Activated T-helper 2 cell treated with anti-CD3 and anti-CD28 coated beads, Interferon-gamma antibody, Interleukin-2, Interleukin-4, amounts not matched to agents 10 μg/mL and 5 μg/mL and 100 μg/mL, durations not matched to agents 14 hours and 24 hours and 36 hours (primary cell): ENCODE data around the gene CFLAR. TPM values are rescaled to one million over a fixed set of nuclear protein-coding genes. Genes with fewer than 3 reads are reported as not detected.
"Not testable (repeated sequence)": the region's sequence is repeated elsewhere in the genome, so short reads cannot be mapped to it uniquely, and the experiment has no call there.

Experiments
- DNase-seq: peaks from one replicate; pipeline ENCODE4 v3.0.0; 2021; ENCODE audit warnings: low spot score
- H3K27ac Mint-ChIP-seq: one replicate; pipeline ENCODE4 v1.8.0; 2021; ENCODE audit warnings: mixed read lengths
- H3K27me3 Mint-ChIP-seq: one replicate; pipeline ENCODE4 v1.8.0; 2021; ENCODE audit warnings: low read depth, mixed read lengths
- H3K36me3 Mint-ChIP-seq: one replicate; pipeline ENCODE4 v1.8.0; 2021; ENCODE audit warnings: low read depth, mixed read lengths
- H3K4me1 Mint-ChIP-seq: one replicate; pipeline ENCODE4 v1.8.0; 2021; ENCODE audit warnings: low read depth, mixed read lengths
- H3K4me3 Mint-ChIP-seq: one replicate; pipeline ENCODE4 v1.8.0; 2021; ENCODE audit warnings: low read depth, mild to moderate bottlenecking, moderate library complexity, mixed read lengths
- H3K9me3 Mint-ChIP-seq: one replicate; pipeline ENCODE4 v1.8.0; 2021; ENCODE audit warnings: mixed read lengths
- intact Hi-C: fragments of 100-400 bp; cut with micrococcal nuclease; formaldehyde crosslinking; loops from one replicate; pipeline ENCODE4 v1.15.1; 2023
- total RNA-seq: library from RNA; stranded (reverse); gene quantifications from 2 replicates; pipeline ENCODE4 v1.2.3, GENCODE V29; 2022

CFLAR gene
- total RNA-seq, 1 donor from 2014 or later = 255 TPM

GRCh38 chr2:201138986-201139781 is 23.2 kb downstream of the CFLAR start:
- Mint-ChIP-seq H3K4me1 (peaks cover 22% of the 10 kb centered on the region), H3K27ac (peak overlapping the region; percentile 28), H3K36me3 (peaks cover 82% of the 10 kb centered on the region)
- H3K27me3 Mint-ChIP-seq, H3K4me3 Mint-ChIP-seq, intact Hi-C loops, H3K9me3 Mint-ChIP-seq, DNase-seq: not testable (repeated sequence)

GRCh38 chr2:201139836-201140604 is 24.1 kb downstream of the CFLAR start:
- peaks cover 84% of the 10 kb centered on the region for H3K36me3 Mint-ChIP-seq
- H3K4me1 Mint-ChIP-seq = peaks cover 20% of the 10 kb centered on the region
- H3K27ac Mint-ChIP-seq = peak overlapping the region; percentile 25
- no peak overlapping the region for H3K4me3 Mint-ChIP-seq
- no peak for DNase-seq
- no peaks in the 10 kb centered on the region for H3K27me3 Mint-ChIP-seq
- H3K9me3 Mint-ChIP-seq = no peaks in the 10 kb centered on the region
- intact Hi-C loops = no loop called here

- peaks cover 74% of the 10 kb centered on the region for H3K36me3 Mint-ChIP-seq
- no peak overlapping the region for H3K4me3 Mint-ChIP-seq
- no peak overlapping the region for H3K27ac Mint-ChIP-seq
- H3K4me1 Mint-ChIP-seq = peaks cover 13% of the 10 kb centered on the region
- DNase-seq = no peak
- H3K9me3 Mint-ChIP-seq = no peaks in the 10 kb centered on the region
- intact Hi-C loops = no loop called here
- no peaks in the 10 kb centered on the region for H3K27me3 Mint-ChIP-seq
Measured at GRCh38 chr2:201144101-201145051, 28.4 kb downstream of the CFLAR start.

- Mint-ChIP-seq H3K27ac (no peak overlapping the region), H3K27me3 (no peaks in the 10 kb centered on the region), H3K4me1 (peaks cover 30% of the 10 kb centered on the region), H3K36me3 (peaks cover 78% of the 10 kb centered on the region), H3K4me3 (no peak overlapping the region), H3K9me3 (no peaks in the 10 kb centered on the region)
- DNase-seq = no peak
- intact Hi-C loops = no loop called here
Measured at GRCh38 chr2:201148434-201148990, 32.5 kb downstream of the CFLAR start.

- intact Hi-C loops = no loop called here
- H3K9me3 Mint-ChIP-seq = no peaks in the 10 kb centered on the region
- peaks cover 75% of the 10 kb centered on the region for H3K36me3 Mint-ChIP-seq
- H3K4me1 Mint-ChIP-seq = peaks cover 30% of the 10 kb centered on the region
- DNase-seq = no peak
- no peaks in the 10 kb centered on the region for H3K27me3 Mint-ChIP-seq
- H3K27ac Mint-ChIP-seq = no peak overlapping the region
- H3K4me3 Mint-ChIP-seq = no peak overlapping the region
Measured at GRCh38 chr2:201149064-201149820, 33.3 kb downstream of the CFLAR start.

DNA sequence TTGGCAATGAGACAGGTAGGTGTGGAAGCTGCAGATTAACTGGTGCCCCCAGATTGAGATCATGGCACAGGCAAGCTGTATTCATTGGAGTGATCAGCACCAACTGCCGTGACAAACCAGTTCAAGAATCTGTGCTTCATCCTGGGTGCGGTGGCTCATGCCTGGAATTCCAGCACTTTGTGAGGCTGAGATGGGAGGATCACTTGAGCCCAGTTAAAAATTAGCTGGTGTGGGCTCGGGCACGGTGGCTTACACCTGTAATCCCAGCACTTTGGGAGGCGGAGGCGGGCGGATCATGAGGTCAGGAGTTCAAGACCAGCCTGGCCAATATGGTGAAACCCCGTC is 33.8 kb downstream of the CFLAR start:
- not testable (repeated sequence) for H3K27me3 Mint-ChIP-seq, H3K9me3 Mint-ChIP-seq, DNase-seq, H3K4me3 Mint-ChIP-seq, H3K27ac Mint-ChIP-seq
- Mint-ChIP-seq H3K4me1 (peaks cover 32% of the 10 kb centered on the region), H3K36me3 (peaks cover 77% of the 10 kb centered on the region)
- intact Hi-C loops = loop anchor here (2.0 kb wide), 1 partner anchor 19 kb away; no protein-coding TSS in a partner anchor

DNA sequence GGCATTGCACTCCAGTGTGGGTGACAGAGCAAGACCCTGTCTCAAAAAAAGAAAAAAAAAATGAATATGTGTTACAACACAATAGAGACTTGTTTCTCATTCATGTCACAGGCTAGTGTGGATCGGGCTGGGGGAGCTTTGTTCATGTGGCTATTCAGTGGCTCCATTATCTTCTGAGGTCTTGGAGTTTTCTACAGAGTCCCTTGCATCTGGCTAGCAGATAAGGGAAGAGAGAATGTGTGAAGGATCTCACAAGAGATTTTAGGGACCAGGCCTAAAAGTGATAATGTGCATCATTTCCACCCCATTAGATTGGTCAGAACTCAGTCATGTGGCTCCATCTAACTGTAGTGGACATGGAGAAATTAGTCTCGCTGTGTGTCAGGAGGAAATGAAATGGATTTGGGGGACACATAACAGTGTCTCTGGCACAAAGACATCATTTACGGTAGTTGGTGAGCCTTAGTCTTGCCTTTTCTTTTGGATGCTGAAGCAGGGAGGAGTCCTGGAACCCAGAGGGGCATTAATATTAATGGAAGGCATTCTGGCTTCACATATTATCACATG is 34.6 kb downstream of the CFLAR start:
- Mint-ChIP-seq H3K9me3 (no peaks in the 10 kb centered on the region), H3K4me1 (peaks cover 30% of the 10 kb centered on the region), H3K4me3 (no peak overlapping the region), H3K27ac (peak overlapping the region; percentile 38), H3K27me3 (no peaks in the 10 kb centered on the region), H3K36me3 (peaks cover 77% of the 10 kb centered on the region)
- intact Hi-C loops = loop anchor here (2.0 kb wide), 1 partner anchor 20 kb away; no protein-coding TSS in a partner anchor
- DNase-seq = no peak

- intact Hi-C loops = loop anchor here (2.0 kb wide), 1 partner anchor 21 kb away; no protein-coding TSS in a partner anchor
- Mint-ChIP-seq H3K4me3 (no peak overlapping the region), H3K9me3 (no peaks in the 10 kb centered on the region), H3K4me1 (peaks cover 29% of the 10 kb centered on the region), H3K27ac (peak overlapping the region; percentile 70), H3K27me3 (no peaks in the 10 kb centered on the region), H3K36me3 (peaks cover 80% of the 10 kb centered on the region)
- DNase-seq = no peak
Measured at GRCh38 chr2:201151127-201151981, 35.4 kb downstream of the CFLAR start.

DNA sequence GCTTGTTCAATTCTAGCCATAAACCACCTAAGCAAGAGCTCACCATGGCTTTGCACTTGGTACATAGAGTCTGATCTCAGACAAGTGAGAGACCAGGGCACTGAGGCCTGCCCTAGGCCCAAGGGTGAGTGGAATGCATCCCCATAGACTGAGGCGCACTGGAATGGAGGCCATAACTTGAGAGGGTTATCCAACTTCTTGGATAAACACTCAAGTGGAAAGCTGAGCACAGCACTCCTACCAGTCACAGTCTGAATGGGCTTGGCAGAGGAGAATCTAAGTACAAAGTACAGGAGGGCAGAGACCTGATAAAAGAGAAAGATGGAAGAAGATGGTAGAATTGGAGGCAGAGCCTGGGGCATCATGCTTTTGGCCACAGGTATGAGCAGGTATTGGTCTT is 36.6 kb downstream of the CFLAR start:
- Mint-ChIP-seq H3K36me3 (peaks cover 79% of the 10 kb centered on the region), H3K27me3 (no peaks in the 10 kb centered on the region), H3K27ac (peak overlapping the region; percentile 47), H3K4me1 (peaks cover 26% of the 10 kb centered on the region), H3K4me3 (no peak overlapping the region), H3K9me3 (no peaks in the 10 kb centered on the region)
- intact Hi-C loops = no loop called here
- DNase-seq = no peak

GRCh38 chr2:201152999-201153815 is 37.2 kb downstream of the CFLAR start:
- intact Hi-C loops = no loop called here
- H3K27ac Mint-ChIP-seq = peak overlapping the region; percentile 43
- H3K4me1 Mint-ChIP-seq = peaks cover 31% of the 10 kb centered on the region
- H3K27me3 Mint-ChIP-seq = no peaks in the 10 kb centered on the region
- H3K36me3 Mint-ChIP-seq = peaks cover 85% of the 10 kb centered on the region
- no peak overlapping the region for H3K4me3 Mint-ChIP-seq
- DNase-seq = no peak
- H3K9me3 Mint-ChIP-seq = no peaks in the 10 kb centered on the region
